HepG2 (cell line): Measurements from ENCODE around the gene HK3. TPM values are rescaled to one million over a fixed set of nuclear protein-coding genes. Genes with fewer than 3 reads are reported as not detected.
"Not testable (repeated sequence)": the region's sequence is repeated elsewhere in the genome, so short reads cannot be mapped to it uniquely, and the experiment has no call there.

Experiments
- ATAC-seq: fragments of 200-7000 bp; cut with Tn5 transposase; 3 replicates; pipeline ENCODE4 v1.9.1; 2020; ENCODE audit warnings: mild to moderate bottlenecking, moderate library complexity
- BruUV-seq: library from RNA; stranded (reverse); fragments of 400-500 nt; replicated peaks from 2 replicates; lab custom pipeline; 2021; lab: Mats Ljungman, UMichigan
- CTCF ChIA-PET: fragments of 300-600 bp; formaldehyde crosslinking; extraction: SDS; loops from one replicate; lab custom pipeline; 2021; ENCODE audit warnings: low total read pairs, inconsistent platforms, low intra/inter-chr PET ratio; lab: Yijun Ruan, JAX
- POLR2A ChIA-PET: fragments of 350-600 bp; sonication (Branson Sonifier 250); formaldehyde crosslinking; loops from one replicate; lab custom pipeline; 2020; ENCODE audit warnings: antibody characterized with exemption, inconsistent platforms; lab: Yijun Ruan, JAX
- DNase-seq: peaks from one replicate; pipeline ENCODE4 v3.0.0-alpha.2; 2015; ENCODE audit warnings: low spot score
- FAIRE-seq: peaks from 3 replicates; lab custom pipeline; 2011; peaks lifted over from hg19 to GRCh38; lab: Jason Lieb, UNC
- H2AFZ ChIP-seq: one replicate; pipeline ENCODE4 v1.6.1; 2011; ENCODE audit warnings: low read length, inconsistent platforms
- H3K27ac ChIP-seq: fragments of 300-600 bp; 3 replicates; pipeline ENCODE4 v1.8.0; 2011; ENCODE audit warnings: mixed run types, mild to moderate bottlenecking, mixed read lengths, low read length, inconsistent platforms; ENCODE audit not compliant: insufficient read depth; ENCODE audit errors: extremely low read length
- H3K27me3 ChIP-seq, 2 experiments: fragments of 200-600 bp in 1 of 2; 2 replicates in 1 of 2; 3 replicates in 1 of 2; pipeline versions ENCODE4 v1.6.0 to v1.8.0; 2011; ENCODE audit warnings: low read length in 2 of 2, mild to moderate bottlenecking in 2 of 2, moderate library complexity in 2 of 2, inconsistent platforms in 1 of 2; ENCODE audit not compliant: insufficient read depth in 2 of 2, control insufficient read depth in 1 of 2
- H3K36me3 ChIP-seq, 2 experiments: fragments of 200-600 bp in 1 of 2; replicated peaks in 1 of 2; 2 replicates in 1 of 2; 3 replicates in 1 of 2; pipeline versions ENCODE4 v1.5.1 to v1.8.0; 2011; ENCODE audit warnings: low read length in 2 of 2, inconsistent platforms in 1 of 2; ENCODE audit not compliant: insufficient read depth in 2 of 2, control insufficient read depth in 1 of 2
- H3K4me1 ChIP-seq: 2 replicates; pipeline ENCODE4 v1.5.1; 2012; ENCODE audit warnings: low read length, inconsistent platforms; ENCODE audit not compliant: insufficient read depth
- H3K4me2 ChIP-seq: 2 replicates; pipeline ENCODE4 v1.6.0; 2011; ENCODE audit warnings: low read depth, low read length, inconsistent platforms
- H3K4me3 ChIP-seq, 3 experiments: fragments of 200-600 bp in 1 of 3; sonication (generic), shearing (Covaris generic) in 1 of 3; replicated peaks in 1 of 3; 2 replicates each; pipeline ENCODE4 v1.5.1; 2011 to 2016; ENCODE audit warnings: low read length in 3 of 3, inconsistent platforms in 2 of 3, low read depth in 2 of 3, mild to moderate bottlenecking in 2 of 3, control low read depth in 1 of 3, mixed read lengths in 1 of 3; ENCODE audit not compliant: insufficient read depth in 1 of 3
- H3K79me2 ChIP-seq: one replicate; pipeline ENCODE4 v1.6.1; 2011; ENCODE audit warnings: low read length, inconsistent platforms; ENCODE audit not compliant: insufficient read depth
- H3K9ac ChIP-seq: 2 replicates; pipeline ENCODE4 v1.6.0; 2011; ENCODE audit warnings: mild to moderate bottlenecking, low read depth, low read length, inconsistent platforms; ENCODE audit not compliant: insufficient read depth
- H3K9me3 ChIP-seq: 2 replicates; pipeline ENCODE4 v1.5.1; 2012; ENCODE audit warnings: mild to moderate bottlenecking, low read length
- H4K20me1 ChIP-seq: 2 replicates; pipeline ENCODE4 v1.6.0; 2011; ENCODE audit warnings: inconsistent platforms, mild to moderate bottlenecking, low read length, moderate library complexity; ENCODE audit not compliant: insufficient read depth
- FOSL2 ChIP-seq: sonication (generic); formaldehyde crosslinking; IDR thresholded peaks from 2 replicates; pipeline ENCODE4 v1.4.0; 2020; ENCODE audit warnings: missing genetic modification reagents
- HDAC2 ChIP-seq: sonication (generic); formaldehyde crosslinking; IDR thresholded peaks from 2 replicates; pipeline ENCODE4 v1.4.0; 2020; ENCODE audit warnings: missing genetic modification reagents
- KDM2A ChIP-seq: sonication (generic); formaldehyde crosslinking; IDR thresholded peaks from 2 replicates; pipeline ENCODE4 v1.4.0; 2020; ENCODE audit warnings: low read depth, missing genetic modification reagents, borderline replicate concordance
- MAZ ChIP-seq, 2 experiments: sonication (generic) in 1 of 2; formaldehyde crosslinking in 1 of 2; IDR thresholded peaks; 2 replicates each; pipeline versions ENCODE4 v1.5.0 to v1.6.1; 2012 to 2020; ENCODE audit warnings: low read depth in 2 of 2, mild to moderate bottlenecking in 2 of 2, borderline replicate concordance in 1 of 2, improper control_type of control experiment in 1 of 2, low read length in 1 of 2, missing genetic modification reagents in 1 of 2, moderate library complexity in 1 of 2
- POLR2A ChIP-seq, 2 experiments: IDR thresholded peaks; 2 replicates each; pipeline ENCODE4 v1.6.1; 2011; ENCODE audit warnings: low read depth in 2 of 2, low read length in 2 of 2, mild to moderate bottlenecking in 1 of 2, moderate library complexity in 1 of 2; ENCODE audit not compliant: insufficient read depth in 1 of 2
- POLR2G ChIP-seq: fragments of 200-400 bp; formaldehyde crosslinking; IDR thresholded peaks from 2 replicates; pipeline ENCODE4 v1.6.1; 2018; ENCODE audit warnings: mild to moderate bottlenecking, low read depth, low read length, moderate library complexity
- SOX6 ChIP-seq, 2 experiments: fragments of 450-650 bp in 1 of 2; sonication (generic) in 1 of 2; formaldehyde crosslinking in 1 of 2; IDR thresholded peaks; 2 replicates each; pipeline versions ENCODE4 v1.4.0 to v1.6.1; 2017 to 2020; ENCODE audit warnings: antibody characterized with exemption in 1 of 2, mild to moderate bottlenecking in 1 of 2, missing genetic modification reagents in 1 of 2
- ZNF263 ChIP-seq: sonication (generic); formaldehyde crosslinking; IDR thresholded peaks from 2 replicates; pipeline ENCODE4 v1.4.0; 2020; ENCODE audit warnings: missing genetic modification reagents
- WGBS: methylation state at CpG from one replicate; pipeline ENCODE4 v1.1.6; 2017; ENCODE audit warnings: low lambda C conversion rate; 5-methylcytosine and 5-hydroxymethylcytosine counted together
- in situ Hi-C: cut with HindIII; loops from 2 replicates; pipeline ENCODE4 v1.10.0; 2017; ENCODE audit warnings: low pct_unique_long_range_greater_than_20kb; ENCODE audit not compliant: extremely low pct_ligation_motif_present
- intact Hi-C: fragments of 100-400 bp; cut with micrococcal nuclease; formaldehyde crosslinking; loops from one replicate; pipeline ENCODE4 v1.10.0; 2022; ENCODE audit not compliant: unreplicated experiment
- polyA plus RNA-seq, 8 experiments: library from polyadenylated mRNA; depleted of rRNA in 3 of 8; stranded (reverse) in 7 of 8; unstranded in 1 of 8; fragments of >200 nt; fragmentation: Illumina TruSeq in 4 of 8; extraction: Trizol in 4 of 8; gene quantifications; 2 replicates each; pipeline versions ENCODE4 v1.2.1 to v1.2.3, GENCODE V29; 2011 to 2016; ENCODE audit warnings: low read depth in 4 of 8, missing spikeins in 1 of 8, mixed read lengths in 1 of 8; ENCODE audit not compliant: insufficient read depth in 1 of 8
- total RNA-seq, 5 experiments: library from RNA; depleted of rRNA; stranded (reverse); fragments of >200 nt; fragmentation: Illumina TruSeq; extraction: Trizol; gene quantifications; 2 replicates each; pipeline ENCODE4 v1.2.3, GENCODE V29; 2016; ENCODE audit warnings: low read depth in 1 of 5
- TF ChIP-seq, protein P1 (sequence below): sonication (generic); formaldehyde crosslinking; IDR thresholded peaks from 2 replicates; pipeline ENCODE4 v1.4.0; 2020; ENCODE audit warnings: missing genetic modification reagents, borderline replicate concordance
- TF ChIP-seq, protein P2 (sequence below), 2 experiments: sonication (generic) in 1 of 2; formaldehyde crosslinking in 1 of 2; IDR thresholded peaks; 2 replicates each; pipeline versions ENCODE4 v1.4.0 to v1.6.1; 2018 to 2020; ENCODE audit warnings: missing genetic modification reagents in 2 of 2, borderline replicate concordance in 1 of 2, low read depth in 1 of 2, mild to moderate bottlenecking in 1 of 2, missing biosample characterization in 1 of 2

HK3 gene
- total and polyA plus RNA-seq, 2 of the 13 experiments (the other 11 are each of a cell fraction or from before 2014, with no cell fraction given), result not detected

GRCh38 chr5:176870644-176871043 lies 28.5 kb downstream of the HK3 start:
- CTCF ChIA-PET; H2AFZ ChIP-seq; H3K4me1 ChIP-seq; intact Hi-C loops; H3K9me3 ChIP-seq; H3K4me3 ChIP-seq; H3K27ac ChIP-seq; H4K20me1 ChIP-seq; in situ Hi-C loops; FAIRE-seq; POLR2A ChIA-PET; BruUV-seq; DNase-seq; H3K9ac ChIP-seq; H3K79me2 ChIP-seq; H3K36me3 ChIP-seq; ATAC-seq; TF ChIP-seq SOX6 (IDR thresholded peaks at IDR 0.05): not testable (repeated sequence)
- Histone ChIP-seq H3K4me2 (0 out of 2 replicates have a peak overlapping the region, but pooled peaks have one; percentile 36), H3K27me3 (peaks cover 14 to 55% of the 10 kb centered on the region in 2 experiments)
- TF ChIP-seq SOX6 (CRISPR knock-in tag; IDR thresholded peaks at IDR 0.05), result 0 out of 2 replicates have a peak, but pooled peaks have one; percentile 0
- 36% methylated on average over 6 of the region's 10 CpGs for WGBS

GRCh38 chr5:176870110-176870591 lies 29.0 kb downstream of the HK3 start:
- WGBS, result no CpG with 5 or more reads among the region's 17 CpGs
- POLR2A ChIA-PET, result no interaction called here
- TF ChIP-seq MAZ (IDR thresholded peaks at IDR 0.05; ENCODE audit: borderline replicate concordance, low read depth, low read length) (no peak), MAZ (CRISPR knock-in tag; IDR thresholded peaks at IDR 0.05; ENCODE audit: low read depth) (peak; percentile 41; the same call in 1 of the 2 replicates), FOSL2 (CRISPR knock-in tag) (peak; percentile 86), KDM2A (peak; percentile 43; the same call in 1 of the 2 replicates), HDAC2 (no peak), POLR2A (IDR thresholded peaks at IDR 0.05; ENCODE audit: insufficient read depth in 1 of 2, low read depth in 2 of 2, low read length in 2 of 2) (no peak), POLR2G (no peak), ZNF263 (CRISPR knock-in tag) (peak; percentile 96)
- TF ChIP-seq, protein P1, sequence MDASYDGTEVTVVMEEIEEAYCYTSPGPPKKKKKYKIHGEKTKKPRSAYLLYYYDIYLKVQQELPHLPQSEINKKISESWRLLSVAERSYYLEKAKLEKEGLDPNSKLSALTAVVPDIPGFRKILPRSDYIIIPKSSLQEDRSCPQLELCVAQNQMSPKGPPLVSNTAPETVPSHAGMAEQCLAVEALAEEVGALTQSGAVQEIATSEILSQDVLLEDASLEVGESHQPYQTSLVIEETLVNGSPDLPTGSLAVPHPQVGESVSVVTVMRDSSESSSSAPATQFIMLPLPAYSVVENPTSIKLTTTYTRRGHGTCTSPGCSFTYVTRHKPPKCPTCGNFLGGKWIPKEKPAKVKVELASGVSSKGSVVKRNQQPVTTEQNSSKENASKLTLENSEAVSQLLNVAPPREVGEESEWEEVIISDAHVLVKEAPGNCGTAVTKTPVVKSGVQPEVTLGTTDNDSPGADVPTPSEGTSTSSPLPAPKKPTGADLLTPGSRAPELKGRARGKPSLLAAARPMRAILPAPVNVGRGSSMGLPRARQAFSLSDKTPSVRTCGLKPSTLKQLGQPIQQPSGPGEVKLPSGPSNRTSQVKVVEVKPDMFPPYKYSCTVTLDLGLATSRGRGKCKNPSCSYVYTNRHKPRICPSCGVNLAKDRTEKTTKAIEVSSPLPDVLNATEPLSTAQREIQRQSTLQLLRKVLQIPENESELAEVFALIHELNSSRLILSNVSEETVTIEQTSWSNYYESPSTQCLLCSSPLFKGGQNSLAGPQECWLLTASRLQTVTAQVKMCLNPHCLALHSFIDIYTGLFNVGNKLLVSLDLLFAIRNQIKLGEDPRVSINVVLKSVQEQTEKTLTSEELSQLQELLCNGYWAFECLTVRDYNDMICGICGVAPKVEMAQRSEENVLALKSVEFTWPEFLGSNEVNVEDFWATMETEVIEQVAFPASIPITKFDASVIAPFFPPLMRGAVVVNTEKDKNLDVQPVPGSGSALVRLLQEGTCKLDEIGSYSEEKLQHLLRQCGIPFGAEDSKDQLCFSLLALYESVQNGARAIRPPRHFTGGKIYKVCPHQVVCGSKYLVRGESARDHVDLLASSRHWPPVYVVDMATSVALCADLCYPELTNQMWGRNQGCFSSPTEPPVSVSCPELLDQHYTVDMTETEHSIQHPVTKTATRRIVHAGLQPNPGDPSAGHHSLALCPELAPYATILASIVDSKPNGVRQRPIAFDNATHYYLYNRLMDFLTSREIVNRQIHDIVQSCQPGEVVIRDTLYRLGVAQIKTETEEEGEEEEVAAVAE (CRISPR knock-in tag), result no peak
- TF ChIP-seq, protein P2, sequence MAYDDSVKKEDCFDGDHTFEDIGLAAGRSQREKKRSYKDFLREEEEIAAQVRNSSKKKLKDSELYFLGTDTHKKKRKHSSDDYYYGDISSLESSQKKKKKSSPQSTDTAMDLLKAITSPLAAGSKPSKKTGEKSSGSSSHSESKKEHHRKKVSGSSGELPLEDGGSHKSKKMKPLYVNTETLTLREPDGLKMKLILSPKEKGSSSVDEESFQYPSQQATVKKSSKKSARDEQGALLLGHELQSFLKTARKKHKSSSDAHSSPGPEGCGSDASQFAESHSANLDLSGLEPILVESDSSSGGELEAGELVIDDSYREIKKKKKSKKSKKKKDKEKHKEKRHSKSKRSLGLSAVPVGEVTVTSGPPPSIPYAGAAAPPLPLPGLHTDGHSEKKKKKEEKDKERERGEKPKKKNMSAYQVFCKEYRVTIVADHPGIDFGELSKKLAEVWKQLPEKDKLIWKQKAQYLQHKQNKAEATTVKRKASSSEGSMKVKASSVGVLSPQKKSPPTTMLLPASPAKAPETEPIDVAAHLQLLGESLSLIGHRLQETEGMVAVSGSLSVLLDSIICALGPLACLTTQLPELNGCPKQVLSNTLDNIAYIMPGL (CRISPR knock-in tag; IDR thresholded peaks at IDR 0.05; ENCODE audit: borderline replicate concordance in 1 of 2, low read depth in 1 of 2), result 0 out of 4 replicates have a peak, but pooled peaks of 1 of the 2 experiments have one; percentile 20

More at GRCh38 chr5:176870110-176870591, 29.0 kb downstream of the HK3 start:
- H3K4me2 ChIP-seq, result peak overlapping the region; percentile 36
- no peak for FAIRE-seq
- H3K36me3 ChIP-seq, result no peaks in the 10 kb centered on the region
- H3K4me1 ChIP-seq, result peaks cover 8% of the 10 kb centered on the region; the same call in 1 of the 2 replicates
- ATAC-seq, result peak; percentile 81
- H3K27ac ChIP-seq, result no peak overlapping the region
- in situ Hi-C loops, result no loop called here
- H3K27me3 ChIP-seq, result peaks cover 16 to 55% of the 10 kb centered on the region in 2 experiments
- no peaks in the 10 kb centered on the region for H3K79me2 ChIP-seq
- CTCF ChIA-PET, result no interaction called here
- no peak overlapping the region for H3K9ac ChIP-seq
- DNase-seq, result peak; percentile 51
- H3K9me3 ChIP-seq, result no peaks in the 10 kb centered on the region
- intact Hi-C loops, result no loop called here
- BruUV-seq, result no TSS peak
- no peak overlapping the region for H2AFZ ChIP-seq
- H3K4me3 ChIP-seq, result peak overlapping the region in 1 of 3 experiments; percentile 36; a peak in 1 of 6 replicates
- 0 out of 2 replicates have a peak, but pooled peaks cover 6% of the 10 kb centered on the region for H4K20me1 ChIP-seq
